GM19438 (cell line): ENCODE data around the gene GJE1.
"Not testable (repeated sequence)": the region's sequence is repeated elsewhere in the genome, so short reads cannot be mapped to it uniquely, and the experiment has no call there.

Experiments
- ATAC-seq: cut with Tn5 transposase; IDR thresholded peaks from one replicate; pipeline ENCODE4 v1.9.1; 2021; ENCODE audit warnings: low read depth; ENCODE audit not compliant: unreplicated experiment

The GJE1 gene

DNA sequence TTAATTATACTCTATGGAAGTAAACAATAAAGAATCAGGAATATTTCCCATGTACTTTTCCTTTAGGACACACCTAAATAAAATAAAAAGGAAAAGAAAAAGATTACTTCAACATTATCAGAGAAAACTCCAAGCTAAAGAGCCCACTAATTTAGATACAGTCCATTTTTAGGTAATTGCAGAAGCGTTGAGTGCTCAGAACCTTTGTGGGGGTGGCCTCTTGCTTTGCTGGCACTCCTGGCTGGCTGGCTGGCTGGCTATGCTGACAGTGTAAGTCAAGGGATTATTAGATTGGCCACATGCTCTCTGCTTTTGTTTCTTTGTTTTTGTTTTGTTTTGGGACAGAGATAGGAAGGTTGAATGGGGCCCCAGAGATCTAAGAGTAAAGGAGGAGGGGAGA, at the start of gene GJE1:
Gene GJE1, plus strand, starts transcription at position 301 of the 400 bp plus-strand sequence. CDS start 234 bp downstream, outside the sequence.
- no peak for ATAC-seq

GRCh38 chr6:142087950-142088857, 44.5 kb upstream of the GJE1 start:
- no peak for ATAC-seq

- no peak for ATAC-seq
Measured at GRCh38 chr6:142088858-142089216, 43.9 kb upstream of the GJE1 start.

- not testable (repeated sequence) for ATAC-seq
Measured at GRCh38 chr6:142104820-142105219, 27.9 kb upstream of the GJE1 start.

GRCh38 chr6:142110820-142111219, 21.9 kb upstream of the GJE1 start:
- not testable (repeated sequence) for ATAC-seq

DNA sequence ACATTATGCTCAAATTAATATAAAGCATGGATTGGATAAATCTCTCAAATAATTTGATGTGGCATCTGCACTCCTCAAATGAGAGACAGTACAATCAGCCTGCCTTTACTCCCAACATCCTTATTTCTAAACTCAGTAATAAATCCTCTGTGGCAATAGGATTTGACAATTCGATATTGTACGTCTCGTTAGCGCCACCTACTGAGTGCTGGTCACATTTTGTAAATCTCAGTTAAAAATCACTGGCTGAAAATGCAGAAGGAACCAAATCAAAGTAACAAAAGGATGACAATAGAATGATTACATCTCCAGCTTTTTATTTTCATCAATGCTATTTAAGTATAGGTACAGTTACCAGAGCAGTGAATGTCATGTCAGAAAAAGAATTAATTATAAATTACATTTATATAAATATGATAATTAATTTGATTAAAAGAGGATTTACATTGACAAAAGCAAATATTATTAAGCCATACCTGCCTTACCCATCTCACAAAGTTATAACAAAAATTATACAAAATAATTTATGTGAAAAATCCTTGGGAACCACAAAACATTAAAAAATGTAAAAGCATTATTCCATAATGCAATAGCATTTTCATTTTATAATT, 20.2 kb upstream of the GJE1 start:
- ATAC-seq: no peak

- ATAC-seq: no peak
Measured at GRCh38 chr6:142117366-142117765, 15.4 kb upstream of the GJE1 start.

DNA sequence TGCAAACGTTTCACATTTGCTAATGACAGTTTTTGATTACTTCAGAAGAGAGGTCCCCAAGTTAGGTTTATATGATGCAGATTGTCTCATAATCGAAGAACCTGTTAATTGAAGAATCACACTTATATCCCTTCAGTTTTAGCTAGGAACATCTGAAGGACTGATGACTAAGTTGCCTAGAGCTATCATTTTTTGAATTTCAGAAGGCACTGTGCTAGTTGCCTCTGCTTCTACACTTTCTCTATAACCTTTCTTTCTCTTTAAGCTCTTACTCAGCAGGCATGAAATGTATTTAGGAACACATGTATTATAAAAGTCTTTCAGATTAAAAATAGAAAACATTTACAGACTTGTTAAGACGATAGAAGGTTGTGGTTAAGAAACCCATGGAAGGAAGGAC, 14.4 kb upstream of the GJE1 start:
- ATAC-seq: no peak

DNA sequence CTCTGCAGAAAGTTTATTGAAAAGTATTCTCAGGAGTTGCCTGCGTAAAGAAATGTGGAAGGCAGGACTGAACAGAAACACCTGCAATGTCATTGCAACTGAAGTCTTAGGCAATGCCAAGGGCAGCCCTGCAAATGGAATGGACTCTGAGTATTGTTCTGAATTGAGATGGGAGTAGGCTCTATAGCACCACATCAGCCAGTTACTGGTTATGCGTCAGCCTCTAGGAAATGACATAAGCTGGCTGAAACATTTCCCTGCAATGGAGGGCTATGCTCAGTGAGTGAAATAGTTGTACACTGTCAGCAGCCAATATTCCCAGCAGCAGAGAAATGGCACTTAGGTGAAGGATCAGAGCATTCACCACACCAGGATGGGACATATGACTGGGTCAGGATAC, 13.8 kb upstream of the GJE1 start:
- no peak for ATAC-seq

DNA sequence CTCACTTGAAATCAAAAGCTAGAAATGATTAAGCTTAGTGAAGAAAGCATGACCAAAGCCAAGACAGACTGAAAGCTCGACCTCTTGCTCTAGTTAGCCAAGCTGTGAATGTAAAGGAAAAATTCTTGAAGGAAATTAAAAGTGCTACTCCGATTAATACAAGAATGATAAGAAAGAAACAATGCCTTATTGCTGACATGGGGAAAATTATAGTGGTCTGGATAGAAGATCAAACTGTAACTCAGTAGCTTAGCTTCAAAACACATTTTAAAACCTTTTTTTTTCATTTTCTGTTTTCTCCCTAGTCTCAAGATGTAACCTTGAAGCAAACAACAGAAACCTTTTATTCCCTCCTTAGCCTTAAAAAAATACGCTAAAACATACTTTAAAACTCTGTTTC, 11.4 kb upstream of the GJE1 start:
- no peak for ATAC-seq

- no peak for ATAC-seq
Measured at GRCh38 chr6:142130814-142131213, 1.9 kb upstream of the GJE1 start.

DNA sequence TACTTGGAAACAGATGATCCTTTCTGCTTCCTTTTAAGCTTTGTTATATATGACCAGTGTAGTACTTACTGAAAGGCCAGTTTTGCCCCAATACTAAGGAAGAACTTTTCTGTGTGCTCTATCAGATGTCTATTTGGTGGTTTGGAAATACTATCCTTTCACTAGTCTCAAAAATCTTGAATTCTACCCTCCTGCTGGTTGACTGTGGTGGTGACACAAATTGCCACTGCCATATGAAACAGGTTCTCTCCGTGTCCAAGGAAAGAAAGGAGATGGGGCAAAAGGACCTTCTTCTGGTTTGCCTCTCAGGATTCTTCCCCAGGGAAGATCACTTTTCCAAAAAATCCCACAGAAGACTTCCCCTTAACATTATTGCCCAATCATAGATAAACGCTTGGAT, 6.2 kb downstream of the GJE1 start:
- ATAC-seq: no peak

DNA sequence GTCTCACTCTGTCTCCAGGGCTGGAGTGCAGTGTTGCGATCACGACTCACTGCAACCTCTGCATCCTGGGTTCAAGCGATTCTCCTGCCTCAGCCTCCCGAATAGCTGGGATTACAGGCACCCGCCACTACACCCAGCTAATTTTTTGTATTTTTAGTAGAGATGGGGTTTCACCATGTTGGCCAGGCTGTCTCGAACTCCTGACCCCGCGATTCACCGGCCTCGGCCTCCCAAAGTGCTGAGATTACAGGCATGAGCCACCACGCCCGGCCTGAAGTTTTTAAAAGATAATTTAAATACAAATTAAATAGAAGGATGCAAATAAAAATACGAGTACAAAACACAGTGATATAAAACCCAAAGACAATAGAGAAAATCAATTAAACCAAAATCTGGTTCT, 8.8 kb downstream of the GJE1 start:
- not testable (repeated sequence) for ATAC-seq

- peak; percentile 100 for ATAC-seq
Measured at GRCh38 chr6:142146828-142147662, 14.3 kb downstream of the GJE1 start, which contains the start of the genes NMBR and VTA1. TSS of gene NMBR (minus strand) at chr6:142147122. CDS start at chr6:142088658, 58,464 bp downstream. TSS of gene VTA1 (plus strand) at chr6:142147263. CDS start at chr6:142147288, 25 bp downstream.

GRCh38 chr6:142152746-142153145, 20.0 kb downstream of the GJE1 start:
- no peak for ATAC-seq

- no peak for ATAC-seq
Measured at GRCh38 chr6:142153196-142153595, 20.5 kb downstream of the GJE1 start.

DNA sequence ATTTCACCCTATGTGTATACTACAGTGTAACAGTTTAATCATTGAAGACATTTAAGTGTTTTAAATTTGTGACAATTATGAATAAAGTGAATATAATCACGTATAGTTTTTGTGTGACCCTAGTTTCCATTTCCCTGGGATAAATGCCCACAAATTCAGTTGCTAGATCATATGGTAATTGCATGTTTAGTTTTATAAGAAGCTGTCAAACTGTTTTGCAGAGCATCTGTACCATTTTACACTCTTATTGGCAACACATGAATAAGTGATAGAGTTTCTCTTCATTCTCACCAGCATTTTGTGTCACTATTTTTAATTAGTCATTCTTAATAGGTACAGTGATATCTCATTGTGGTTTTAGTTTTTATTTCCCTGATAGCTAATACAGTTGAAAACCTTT, 21.6 kb downstream of the GJE1 start:
- no peak for ATAC-seq

GRCh38 chr6:142155091-142155490, 22.4 kb downstream of the GJE1 start:
- no peak for ATAC-seq

GRCh38 chr6:142155895-142156757, 23.4 kb downstream of the GJE1 start:
- ATAC-seq: no peak

- ATAC-seq: not testable (repeated sequence)
Measured at GRCh38 chr6:142156758-142157068, 24.0 kb downstream of the GJE1 start.
